Kidney epithelial cell (primary cell): Measurements from ENCODE around the gene RALGPS1. TPM values are rescaled to one million over a fixed set of nuclear protein-coding genes. Genes with fewer than 3 reads are reported as not detected.

Experiments used
- DNase-seq: peaks from one replicate; pipeline ENCODE4 v3.0.0-alpha.2; 2010; ENCODE audit warnings: low read depth
- H3K27me3 ChIP-seq: 2 replicates; pipeline ENCODE4 v1.6.0; 2011; ENCODE audit warnings: low read length; ENCODE audit not compliant: control insufficient read depth, insufficient read depth
- H3K36me3 ChIP-seq: 2 replicates; pipeline ENCODE4 v1.5.1; 2011; ENCODE audit warnings: low read length; ENCODE audit not compliant: control insufficient read depth, insufficient read depth
- H3K4me3 ChIP-seq: 2 replicates; pipeline ENCODE4 v1.5.1; 2011; ENCODE audit warnings: low read depth, mild to moderate bottlenecking, control low read depth, low read length
- total RNA-seq: library from RNA; depleted of rRNA; stranded (reverse); fragments of >200 nt; gene quantifications from 2 replicates; pipeline ENCODE4 v1.2.3, GENCODE V29; 2015
- TF ChIP-seq, protein P1 (sequence below): IDR thresholded peaks from 2 replicates; pipeline ENCODE4 v1.5.1; 2011; ENCODE audit warnings: mild to moderate bottlenecking, moderate library complexity, low read length, control low read depth, inconsistent platforms; ENCODE audit not compliant: insufficient read depth, poor library complexity, severe bottlenecking

The RALGPS1 gene
- total RNA-seq, 1 donor from 2014 or later = 5.6 TPM

DNA sequence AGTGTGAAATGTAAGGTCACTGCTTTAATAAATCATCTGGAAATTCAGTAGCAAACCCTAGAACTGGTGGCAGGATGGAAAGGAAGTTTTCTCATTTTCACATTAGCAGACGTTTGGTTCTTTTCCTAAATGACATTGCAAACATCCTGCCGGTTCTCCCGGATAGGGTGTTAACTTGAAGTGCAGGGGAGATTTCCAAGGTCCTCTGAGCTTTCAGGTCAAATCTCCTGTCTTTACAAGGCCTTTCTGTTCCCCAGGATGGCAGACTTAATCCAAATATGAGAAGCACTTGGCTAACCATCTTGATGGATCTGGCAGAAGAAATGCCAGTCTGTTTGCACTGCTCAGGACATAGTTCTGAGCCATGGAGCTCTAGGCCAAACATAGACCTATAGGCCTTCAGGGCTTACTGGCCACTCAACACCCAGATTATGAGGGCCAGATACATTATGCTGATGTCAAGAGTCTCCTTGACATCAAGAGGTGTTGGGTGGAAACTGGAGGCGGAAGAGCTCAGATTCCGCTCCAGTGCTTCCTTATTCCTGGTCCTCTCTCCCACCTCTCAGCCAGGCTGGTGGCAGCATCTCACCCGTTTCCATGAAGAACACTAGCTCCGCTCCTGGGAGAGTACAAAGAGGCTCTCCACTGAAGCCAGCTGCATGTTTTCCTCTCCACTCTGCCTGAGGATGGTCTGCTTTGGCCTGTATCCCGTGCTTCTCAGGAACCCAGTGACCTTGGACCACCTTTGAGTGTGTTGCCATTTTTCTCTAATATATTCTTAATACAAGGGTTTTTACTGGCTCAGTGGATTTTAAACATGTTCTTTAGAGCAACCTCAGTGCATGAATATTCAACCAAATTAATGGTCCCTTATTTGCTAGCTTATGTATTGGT is 61.0 kb downstream of the RALGPS1 start:
- H3K4me3 ChIP-seq = no peak overlapping the region
- DNase-seq = no peak
- TF ChIP-seq, protein P1, sequence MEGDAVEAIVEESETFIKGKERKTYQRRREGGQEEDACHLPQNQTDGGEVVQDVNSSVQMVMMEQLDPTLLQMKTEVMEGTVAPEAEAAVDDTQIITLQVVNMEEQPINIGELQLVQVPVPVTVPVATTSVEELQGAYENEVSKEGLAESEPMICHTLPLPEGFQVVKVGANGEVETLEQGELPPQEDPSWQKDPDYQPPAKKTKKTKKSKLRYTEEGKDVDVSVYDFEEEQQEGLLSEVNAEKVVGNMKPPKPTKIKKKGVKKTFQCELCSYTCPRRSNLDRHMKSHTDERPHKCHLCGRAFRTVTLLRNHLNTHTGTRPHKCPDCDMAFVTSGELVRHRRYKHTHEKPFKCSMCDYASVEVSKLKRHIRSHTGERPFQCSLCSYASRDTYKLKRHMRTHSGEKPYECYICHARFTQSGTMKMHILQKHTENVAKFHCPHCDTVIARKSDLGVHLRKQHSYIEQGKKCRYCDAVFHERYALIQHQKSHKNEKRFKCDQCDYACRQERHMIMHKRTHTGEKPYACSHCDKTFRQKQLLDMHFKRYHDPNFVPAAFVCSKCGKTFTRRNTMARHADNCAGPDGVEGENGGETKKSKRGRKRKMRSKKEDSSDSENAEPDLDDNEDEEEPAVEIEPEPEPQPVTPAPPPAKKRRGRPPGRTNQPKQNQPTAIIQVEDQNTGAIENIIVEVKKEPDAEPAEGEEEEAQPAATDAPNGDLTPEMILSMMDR = no peak
- no peaks in the 10 kb centered on the region for H3K36me3 ChIP-seq
- H3K27me3 ChIP-seq = no peaks in the 10 kb centered on the region

DNA sequence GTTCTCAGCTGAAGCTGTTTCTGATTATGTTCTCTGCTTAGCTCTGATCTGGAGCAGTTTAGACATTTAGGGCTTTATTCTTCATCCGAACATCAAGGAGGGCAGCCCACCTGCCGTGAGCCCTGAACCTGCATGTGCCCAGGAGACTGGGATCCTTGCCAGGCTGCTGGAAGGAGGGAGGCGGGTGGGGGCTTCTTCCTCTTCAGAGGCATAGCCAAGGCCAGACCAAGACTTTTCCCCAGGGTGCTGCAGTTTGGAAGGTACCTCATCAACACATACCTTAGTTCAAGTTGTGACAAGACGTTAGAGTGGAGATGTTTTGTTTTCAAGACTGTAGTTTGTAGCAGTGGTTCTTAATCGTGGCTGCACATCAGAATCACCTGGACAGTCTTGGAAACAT is 64.9 kb downstream of the RALGPS1 start:
- Histone ChIP-seq H3K36me3 (no peaks in the 10 kb centered on the region), H3K27me3 (no peaks in the 10 kb centered on the region), H3K4me3 (no peak overlapping the region)
- no peak for DNase-seq
- TF ChIP-seq, protein P1 = no peak

DNA sequence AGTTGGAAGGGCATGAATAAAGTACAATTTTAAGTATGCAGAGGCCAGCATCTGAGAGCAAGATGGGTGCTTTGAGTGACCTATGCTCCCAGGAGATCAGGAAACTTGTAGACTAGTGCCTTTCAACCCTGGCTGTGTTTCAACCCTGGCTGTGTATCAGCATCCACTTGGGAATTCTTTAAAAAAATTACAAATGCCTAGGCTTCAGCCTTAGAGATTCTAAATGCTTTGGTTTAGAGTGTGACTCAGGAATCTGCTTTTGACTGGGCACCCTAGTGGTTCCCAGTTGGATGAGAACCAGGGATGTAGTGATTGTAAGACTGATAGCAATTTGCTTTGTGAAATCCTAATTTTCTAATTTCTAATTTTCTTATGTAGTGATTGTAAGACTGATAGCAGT is 65.6 kb downstream of the RALGPS1 start:
- DNase-seq = no peak
- TF ChIP-seq, protein P1 = no peak
- no peak overlapping the region for H3K4me3 ChIP-seq
- no peaks in the 10 kb centered on the region for H3K27me3 ChIP-seq
- H3K36me3 ChIP-seq = no peaks in the 10 kb centered on the region

DNA sequence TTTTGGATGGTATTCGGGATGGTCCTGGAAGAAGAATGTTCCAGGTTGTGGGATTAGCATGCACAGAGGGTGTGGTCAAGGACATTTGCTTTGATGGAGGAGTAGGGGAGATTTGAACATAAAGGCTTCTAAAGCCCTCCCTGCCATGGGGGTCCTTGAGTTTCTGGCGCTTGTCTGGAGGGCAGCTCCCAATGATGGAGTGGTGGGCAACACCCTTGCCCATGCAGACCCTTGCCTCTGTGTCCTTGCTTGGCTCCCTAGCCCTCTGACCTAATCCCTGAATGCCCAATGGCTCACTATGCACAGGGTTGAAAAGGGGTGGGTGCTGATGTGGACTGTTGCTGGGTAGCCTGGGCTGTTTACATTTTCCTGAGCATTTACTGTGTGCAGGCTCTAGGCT is 66.6 kb downstream of the RALGPS1 start:
- TF ChIP-seq, protein P1 = no peak
- Histone ChIP-seq H3K4me3 (no peak overlapping the region), H3K27me3 (no peaks in the 10 kb centered on the region), H3K36me3 (no peaks in the 10 kb centered on the region)
- no peak for DNase-seq

DNA sequence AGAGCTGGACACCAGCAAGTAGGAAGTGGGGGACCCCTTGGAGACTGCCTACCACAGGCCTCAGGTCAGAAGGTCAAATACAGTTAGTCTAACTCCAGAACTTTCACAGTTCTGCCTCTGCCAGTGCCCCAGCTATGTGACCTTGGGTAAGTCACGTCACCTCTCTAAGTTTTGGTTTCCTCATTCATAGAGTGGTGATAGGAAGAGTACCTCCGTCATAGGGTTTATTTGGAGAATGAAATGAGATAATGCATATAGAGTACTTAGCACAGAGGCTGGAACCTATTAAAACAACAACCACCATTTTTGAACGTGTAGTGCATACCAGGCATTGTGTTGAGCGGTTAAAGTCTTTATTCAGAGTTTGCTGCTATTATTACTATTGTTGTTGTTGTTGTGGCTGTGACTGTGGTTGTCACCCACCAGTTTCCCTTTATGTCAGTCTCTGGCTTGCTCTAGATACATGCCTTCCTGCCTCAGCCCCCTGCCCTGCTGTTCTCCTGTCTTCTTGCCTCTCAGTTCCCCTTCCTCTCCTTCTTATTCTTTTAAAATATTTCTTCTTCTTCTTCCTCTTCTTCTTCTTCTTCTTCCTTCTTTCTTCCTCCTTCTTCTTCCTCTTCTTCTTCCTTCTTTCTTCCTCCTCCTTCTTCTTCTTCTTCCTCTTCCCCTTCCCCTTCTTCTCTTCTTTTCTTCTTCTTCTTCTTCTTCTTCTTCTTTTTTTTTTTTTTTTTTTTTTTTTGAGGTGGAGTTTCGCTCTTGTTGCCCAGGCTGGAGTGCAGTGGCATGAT is 67.8 kb downstream of the RALGPS1 start:
- no peaks in the 10 kb centered on the region for H3K27me3 ChIP-seq
- TF ChIP-seq, protein P1 = no peak
- H3K36me3 ChIP-seq = no peaks in the 10 kb centered on the region
- DNase-seq = no peak
- H3K4me3 ChIP-seq = no peak overlapping the region
